ENCODE data around the gene ADSS1.

ADSS1 gene

GRCh38 chr14:104700225-104700651 lies 23.8 kb upstream of the ADSS1 start:
- no peak for DNase-seq (ENCODE audit: low spot score)

GRCh38 chr14:104700747-104701217 lies 23.2 kb upstream of the ADSS1 start:
- peak; percentile 74 for DNase-seq (ENCODE audit: low spot score)

GRCh38 chr14:104701383-104702076 lies 22.5 kb upstream of the ADSS1 start:
- DNase-seq (ENCODE audit: low spot score), result no peak

- DNase-seq (ENCODE audit: low spot score), result no peak
These were observed 21.9 kb upstream of the ADSS1 start for GRCh38 chr14:104702106-104702505.

GRCh38 chr14:104702673-104703072 lies 21.4 kb upstream of the ADSS1 start:
- DNase-seq (ENCODE audit: low spot score), result no peak

- no peak for DNase-seq (ENCODE audit: low spot score)
These were observed 20.8 kb upstream of the ADSS1 start for GRCh38 chr14:104703269-104703668.

- DNase-seq (ENCODE audit: low spot score), result no peak
These were observed 19.8 kb upstream of the ADSS1 start for GRCh38 chr14:104704252-104704651.

GRCh38 chr14:104705340-104706047 lies 18.5 kb upstream of the ADSS1 start:
- DNase-seq (ENCODE audit: low spot score), result no peak

GRCh38 chr14:104706733-104707607 lies 17.1 kb upstream of the ADSS1 start:
- DNase-seq (ENCODE audit: low spot score), result no peak

GRCh38 chr14:104707608-104708595 lies 16.1 kb upstream of the ADSS1 start:
- DNase-seq (ENCODE audit: low spot score), result no peak

GRCh38 chr14:104708606-104709268 lies 15.3 kb upstream of the ADSS1 start:
- peak; percentile 84 for DNase-seq (ENCODE audit: low spot score)

GRCh38 chr14:104709387-104710039 lies 14.5 kb upstream of the ADSS1 start:
- DNase-seq (ENCODE audit: low spot score), result no peak

- no peak for DNase-seq (ENCODE audit: low spot score)
These were observed 13.8 kb upstream of the ADSS1 start for GRCh38 chr14:104710071-104710735.

GRCh38 chr14:104712881-104713734 lies 10.9 kb upstream of the ADSS1 start:
- DNase-seq (ENCODE audit: low spot score), result no peak

- no peak for DNase-seq (ENCODE audit: low spot score)
These were observed 10.0 kb upstream of the ADSS1 start for GRCh38 chr14:104714066-104714465.

- DNase-seq (ENCODE audit: low spot score), result no peak
These were observed 9.3 kb upstream of the ADSS1 start for GRCh38 chr14:104714681-104715080.

- DNase-seq (ENCODE audit: low spot score), result no peak
These were observed 8.6 kb upstream of the ADSS1 start for GRCh38 chr14:104715416-104715815.

GRCh38 chr14:104715871-104716270 lies 8.2 kb upstream of the ADSS1 start:
- no peak for DNase-seq (ENCODE audit: low spot score)

GRCh38 chr14:104717137-104717536 lies 6.9 kb upstream of the ADSS1 start:
- no peak for DNase-seq (ENCODE audit: low spot score)

Data from hematopoietic multipotent progenitor cell treated with erythropoietin and hydrocortisone succinate and interleukin-3 and kit ligand, for 17 days (in vitro differentiated cells).